ENCODE data around the gene ZFAND6.

Gene ZFAND6

DNA sequence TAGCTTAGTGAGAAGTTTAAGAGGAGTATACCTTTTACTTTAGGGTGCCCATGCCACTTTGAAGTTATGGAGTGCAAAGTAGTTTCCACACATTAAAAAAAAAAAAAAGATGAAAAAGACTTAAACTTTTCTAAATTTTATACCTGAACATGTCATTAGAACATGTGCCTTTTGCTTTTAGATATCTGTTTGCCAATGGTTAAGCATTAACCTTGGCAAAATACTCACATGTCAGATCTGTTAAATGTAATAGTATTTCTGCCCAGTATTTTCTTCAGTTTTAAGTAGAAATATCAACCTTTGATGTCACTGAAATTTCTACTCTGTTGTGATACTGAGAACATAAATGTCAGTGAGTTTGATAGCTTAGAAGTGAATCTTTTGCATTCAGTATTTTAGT is 12.2 kb downstream of the ZFAND6 start:
- TF ChIP-seq, protein P1, sequence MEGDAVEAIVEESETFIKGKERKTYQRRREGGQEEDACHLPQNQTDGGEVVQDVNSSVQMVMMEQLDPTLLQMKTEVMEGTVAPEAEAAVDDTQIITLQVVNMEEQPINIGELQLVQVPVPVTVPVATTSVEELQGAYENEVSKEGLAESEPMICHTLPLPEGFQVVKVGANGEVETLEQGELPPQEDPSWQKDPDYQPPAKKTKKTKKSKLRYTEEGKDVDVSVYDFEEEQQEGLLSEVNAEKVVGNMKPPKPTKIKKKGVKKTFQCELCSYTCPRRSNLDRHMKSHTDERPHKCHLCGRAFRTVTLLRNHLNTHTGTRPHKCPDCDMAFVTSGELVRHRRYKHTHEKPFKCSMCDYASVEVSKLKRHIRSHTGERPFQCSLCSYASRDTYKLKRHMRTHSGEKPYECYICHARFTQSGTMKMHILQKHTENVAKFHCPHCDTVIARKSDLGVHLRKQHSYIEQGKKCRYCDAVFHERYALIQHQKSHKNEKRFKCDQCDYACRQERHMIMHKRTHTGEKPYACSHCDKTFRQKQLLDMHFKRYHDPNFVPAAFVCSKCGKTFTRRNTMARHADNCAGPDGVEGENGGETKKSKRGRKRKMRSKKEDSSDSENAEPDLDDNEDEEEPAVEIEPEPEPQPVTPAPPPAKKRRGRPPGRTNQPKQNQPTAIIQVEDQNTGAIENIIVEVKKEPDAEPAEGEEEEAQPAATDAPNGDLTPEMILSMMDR (IDR thresholded peaks at IDR 0.05; ENCODE audit: borderline replicate concordance, insufficient read depth, low read depth, low read length) = no peak
- no peak overlapping the region for H3K4me3 ChIP-seq (ENCODE audit: low read depth, low read length)

- H3K4me3 ChIP-seq (ENCODE audit: low read depth, low read length) = peak overlapping the region; percentile 0
- TF ChIP-seq, protein P1 (IDR thresholded peaks at IDR 0.05; ENCODE audit: borderline replicate concordance, insufficient read depth, low read depth, low read length) = no peak
Observed at GRCh38 chr15:80072285-80072994, 13.0 kb downstream of the ZFAND6 start.

GRCh38 chr15:80073197-80073596 is 13.7 kb downstream of the ZFAND6 start:
- peak overlapping the region; percentile 5 for H3K4me3 ChIP-seq (ENCODE audit: low read depth, low read length)
- TF ChIP-seq, protein P1 (IDR thresholded peaks at IDR 0.05; ENCODE audit: borderline replicate concordance, insufficient read depth, low read depth, low read length) = no peak

- no peak overlapping the region for H3K4me3 ChIP-seq (ENCODE audit: low read depth, low read length)
- TF ChIP-seq, protein P1 (IDR thresholded peaks at IDR 0.05; ENCODE audit: borderline replicate concordance, insufficient read depth, low read depth, low read length) = no peak
Observed at GRCh38 chr15:80076321-80077318, 17.1 kb downstream of the ZFAND6 start.

- TF ChIP-seq, protein P1 (IDR thresholded peaks at IDR 0.05; ENCODE audit: borderline replicate concordance, insufficient read depth, low read depth, low read length) = no peak
- no peak overlapping the region for H3K4me3 ChIP-seq (ENCODE audit: low read depth, low read length)
Observed at GRCh38 chr15:80081390-80081789, 21.9 kb downstream of the ZFAND6 start.

DNA sequence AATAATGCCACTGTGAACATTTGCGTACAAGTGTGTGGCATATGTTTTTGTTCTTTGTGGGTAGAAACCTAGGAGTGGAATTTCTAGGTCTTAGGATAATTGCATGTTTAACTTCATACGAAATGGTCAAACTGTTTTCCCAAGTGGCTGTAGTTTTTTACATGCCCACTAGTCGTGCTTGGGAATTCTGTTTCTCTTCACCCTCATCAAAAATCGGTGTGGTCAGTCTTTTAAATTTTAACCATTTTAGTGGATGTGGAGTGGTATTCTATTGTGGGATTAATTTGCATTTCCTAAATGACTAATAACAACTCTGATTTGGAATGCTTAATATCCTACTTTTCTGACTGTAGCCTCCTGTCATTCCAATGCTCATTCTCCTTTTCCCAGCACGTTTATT is 27.6 kb downstream of the ZFAND6 start:
- TF ChIP-seq, protein P1 (IDR thresholded peaks at IDR 0.05; ENCODE audit: borderline replicate concordance, insufficient read depth, low read depth, low read length) = no peak

More for the DNA sequence above, 27.6 kb downstream of the ZFAND6 start:
- no peak overlapping the region for H3K4me3 ChIP-seq (ENCODE audit: low read depth, low read length)
